H1 (cell line): ENCODE results near the gene NPIPB8. TPM values are rescaled to one million over a fixed set of nuclear protein-coding genes. Genes with fewer than 3 reads are reported as not detected.
"Not testable (repeated sequence)": the region's sequence is repeated elsewhere in the genome, so short reads cannot be mapped to it uniquely, and the experiment has no call there.

Experiments used
- CTCF ChIA-PET: fragments of 300-600 bp; sonication (Branson Sonifier 250); formaldehyde crosslinking; loops from one replicate; lab custom pipeline; 2021; ENCODE audit not compliant: partially characterized antibody; lab: Charles Lee
- POLR2A ChIA-PET: fragments of 300-600 bp; sonication (Branson Sonifier 250); formaldehyde crosslinking; loops from one replicate; lab custom pipeline; 2021; ENCODE audit warnings: inconsistent platforms; ENCODE audit not compliant: partially characterized antibody; lab: Charles Lee
- DNase-seq, 2 experiments: peaks; one replicate each; pipeline versions ENCODE4 v3.0.0 to v3.0.0-alpha.2; 2010 to 2022; ENCODE audit warnings: low spot score in 2 of 2, low read depth in 1 of 2, mixed read lengths in 1 of 2
- FAIRE-seq: peaks from 2 replicates; lab custom pipeline; 2011; peaks lifted over from hg19 to GRCh38; lab: Jason Lieb, UNC
- H2AFZ ChIP-seq: 2 replicates; pipeline ENCODE4 v1.8.1; 2012; ENCODE audit warnings: low read length, inconsistent platforms
- H2AK5ac ChIP-seq: 2 replicates; pipeline ENCODE4 v1.6.1; 2013; ENCODE audit warnings: low read depth, low read length
- H2BK120ac ChIP-seq: replicated peaks from 2 replicates; pipeline ENCODE3; 2013; ENCODE audit warnings: low read depth, low read length, inconsistent platforms
- H2BK12ac ChIP-seq: 2 replicates; pipeline ENCODE4 v1.6.1; 2013; ENCODE audit warnings: low read depth, low read length
- H2BK15ac ChIP-seq: 2 replicates; pipeline ENCODE4 v1.6.1; 2013; ENCODE audit warnings: low read length
- H2BK20ac ChIP-seq: 2 replicates; pipeline ENCODE4 v1.6.1; 2013; ENCODE audit warnings: low read length
- H2BK5ac ChIP-seq: 2 replicates; pipeline ENCODE4 v1.6.1; 2013; ENCODE audit warnings: low read depth, low read length
- H3K14ac ChIP-seq: 2 replicates; pipeline ENCODE4 v1.6.1; 2013; ENCODE audit warnings: inconsistent platforms; ENCODE audit not compliant: insufficient read length
- H3K18ac ChIP-seq: 2 replicates; pipeline ENCODE4 v1.6.1; 2013; ENCODE audit warnings: low read length; ENCODE audit errors: extremely low read depth
- H3K23ac ChIP-seq: 2 replicates; pipeline ENCODE4 v1.6.1; 2013; ENCODE audit warnings: inconsistent platforms; ENCODE audit not compliant: insufficient read length
- H3K23me2 ChIP-seq: 2 replicates; pipeline ENCODE4 v1.6.1; 2013; ENCODE audit warnings: low read depth, low read length
- H3K27ac ChIP-seq: 2 replicates; pipeline ENCODE4 v1.6.1; 2011; ENCODE audit warnings: low read depth, low read length, inconsistent platforms
- H3K27me3 ChIP-seq, 4 experiments: replicated peaks in 1 of 4; 1 replicate in 1 of 4; 2 replicates in 3 of 4; pipeline versions ENCODE4 v1.6.1 to v1.8.1; 2011 to 2013; ENCODE audit warnings: low read length in 3 of 4, mild to moderate bottlenecking in 3 of 4, inconsistent platforms in 2 of 4, mixed read lengths in 2 of 4, moderate library complexity in 1 of 4; ENCODE audit not compliant: control insufficient read depth in 3 of 4, insufficient read depth in 3 of 4; ENCODE audit errors: extremely low read depth in 1 of 4
- H3K36me3 ChIP-seq, 4 experiments: 2 replicates each; pipeline versions ENCODE4 v1.6.1 to v1.8.1; 2011 to 2013; ENCODE audit warnings: mild to moderate bottlenecking in 4 of 4, low read length in 3 of 4, moderate library complexity in 2 of 4, control low read depth in 1 of 4, inconsistent platforms in 1 of 4; ENCODE audit not compliant: insufficient read depth in 4 of 4, control insufficient read depth in 2 of 4
- H3K4ac ChIP-seq: replicated peaks from 2 replicates; pipeline ENCODE3; 2013; ENCODE audit warnings: low read length, low read depth, mixed read lengths, inconsistent platforms; ENCODE audit not compliant: insufficient read length
- H3K4me1 ChIP-seq, 4 experiments: replicated peaks in 1 of 4; 1 replicate in 1 of 4; 2 replicates in 3 of 4; pipeline versions ENCODE4 v1.6.1 to v1.8.1; 2011 to 2013; ENCODE audit warnings: low read length in 3 of 4, inconsistent platforms in 2 of 4, mixed read lengths in 1 of 4; ENCODE audit not compliant: insufficient read depth in 4 of 4, control insufficient read depth in 3 of 4
- H3K4me2 ChIP-seq, 2 experiments: 2 replicates each; pipeline versions ENCODE4 v1.6.1 to v1.8.1; 2011 to 2013; ENCODE audit warnings: low read depth in 2 of 2, low read length in 2 of 2, control low read depth in 1 of 2, inconsistent platforms in 1 of 2, mild to moderate bottlenecking in 1 of 2; ENCODE audit not compliant: insufficient read depth in 1 of 2
- H3K4me3 ChIP-seq, 4 experiments: fragments of 200-600, 300-600 bp in 1 of 4; sonication (generic), shearing (Covaris generic), sonication (Bioruptor Twin) in 1 of 4; 2 replicates each; pipeline versions ENCODE4 v1.5.1 to v1.8.1; 2011 to 2016; ENCODE audit warnings: low read length in 4 of 4, low read depth in 3 of 4, control low read depth in 2 of 4, inconsistent platforms in 2 of 4, mild to moderate bottlenecking in 2 of 4, mixed read lengths in 1 of 4, moderate library complexity in 1 of 4; ENCODE audit not compliant: insufficient read depth in 2 of 4; ENCODE audit errors: extremely low read depth in 1 of 4
- H3K56ac ChIP-seq: replicated peaks from 2 replicates; pipeline ENCODE3; 2013; ENCODE audit warnings: low read depth, mild to moderate bottlenecking, mixed read lengths, low read length, inconsistent platforms; ENCODE audit not compliant: insufficient read length
- H3K79me1 ChIP-seq: 2 replicates; pipeline ENCODE4 v1.6.1; 2013; ENCODE audit warnings: low read depth, low read length, control low read depth
- H3K79me2 ChIP-seq, 2 experiments: 2 replicates each; pipeline versions ENCODE4 v1.6.1 to v1.8.1; 2012 to 2013; ENCODE audit warnings: low read length in 2 of 2, mild to moderate bottlenecking in 2 of 2, inconsistent platforms in 1 of 2; ENCODE audit not compliant: insufficient read depth in 2 of 2, control insufficient read depth in 1 of 2
- H3K9ac ChIP-seq, 4 experiments: replicated peaks in 1 of 4; 1 replicate in 1 of 4; 2 replicates in 3 of 4; pipeline versions ENCODE4 v1.6.1 to v1.8.1; 2011 to 2013; ENCODE audit warnings: low read depth in 3 of 4, low read length in 3 of 4, control low read depth in 2 of 4, mild to moderate bottlenecking in 2 of 4, moderate library complexity in 2 of 4, inconsistent platforms in 1 of 4; ENCODE audit errors: extremely low read depth in 1 of 4
- H3K9me3 ChIP-seq, 2 experiments: 2 replicates each; pipeline versions ENCODE4 v1.6.1 to v1.8.1; 2012 to 2013; ENCODE audit warnings: mild to moderate bottlenecking in 2 of 2, moderate library complexity in 2 of 2, control low read depth in 1 of 2, inconsistent platforms in 1 of 2, low read depth in 1 of 2, low read length in 1 of 2, mixed read lengths in 1 of 2; ENCODE audit not compliant: insufficient read depth in 2 of 2
- H4K20me1 ChIP-seq, 2 experiments: replicated peaks in 1 of 2; 2 replicates each; pipeline versions ENCODE3 to v1.8.1; 2011 to 2013; ENCODE audit warnings: inconsistent platforms in 2 of 2, low read length in 2 of 2, mild to moderate bottlenecking in 1 of 2; ENCODE audit not compliant: insufficient read depth in 2 of 2, control insufficient read depth in 1 of 2
- H4K5ac ChIP-seq: 2 replicates; pipeline ENCODE4 v1.6.1; 2013; ENCODE audit warnings: low read length, low read depth, mixed read lengths, inconsistent platforms; ENCODE audit not compliant: insufficient read length
- H4K8ac ChIP-seq: 2 replicates; pipeline ENCODE4 v1.8.0; 2013; ENCODE audit warnings: mild to moderate bottlenecking, moderate library complexity, low read length, inconsistent platforms; ENCODE audit not compliant: insufficient read depth; ENCODE audit errors: extremely low read depth
- H4K91ac ChIP-seq: replicated peaks from 2 replicates; pipeline ENCODE3; 2013; ENCODE audit warnings: low read length, mixed read lengths, inconsistent platforms; ENCODE audit not compliant: insufficient read length
- WGBS, 2 experiments: shearing (Covaris generic) in 1 of 2; methylation state at CpG; one replicate each; pipeline versions ENCODE4 v1.1.6 to v1.1.7; 2013 to 2015; ENCODE audit warnings: low lambda C conversion rate in 2 of 2, mixed read lengths in 2 of 2, inconsistent platforms in 1 of 2, low coverage in 1 of 2, missing lambda C conversion rate in 1 of 2; ENCODE audit not compliant: insufficient replicate concordance in 2 of 2, insufficient coverage in 1 of 2, insufficient read length in 1 of 2; ENCODE audit errors: extremely low coverage in 1 of 2, missing lambda C conversion rate in 1 of 2; 5-methylcytosine and 5-hydroxymethylcytosine counted together
- polyA plus RNA-seq, 7 experiments: library from polyadenylated mRNA; depleted of rRNA in 3 of 7; stranded (reverse) in 5 of 7; unstranded in 2 of 7; fragments of >200 nt in 5 of 7; fragments of 200-250 nt in 2 of 7; gene quantifications; 1 replicate in 5 of 7; 2 replicates in 1 of 7; 4 replicates in 1 of 7; pipeline versions ENCODE4 v1.2.1 to v1.2.3, GENCODE V29; 2011 to 2013; ENCODE audit warnings: missing spikeins in 2 of 7, mixed read lengths in 2 of 7
- total RNA-seq: library from RNA; stranded (reverse); fragmentation: NEBNext Ultra II Directional; extraction: Animal tissue kit (Norgen Biotek cat#: 25700); gene quantifications from 2 replicates; pipeline ENCODE4 v1.2.1, GENCODE V29; 2021

NPIPB8 gene
- total and polyA plus RNA-seq, 2 of the 8 experiments (the other 6 are each of a cell fraction or from before 2014, with no cell fraction given), result 0.05 TPM; not detected in 1

DNA sequence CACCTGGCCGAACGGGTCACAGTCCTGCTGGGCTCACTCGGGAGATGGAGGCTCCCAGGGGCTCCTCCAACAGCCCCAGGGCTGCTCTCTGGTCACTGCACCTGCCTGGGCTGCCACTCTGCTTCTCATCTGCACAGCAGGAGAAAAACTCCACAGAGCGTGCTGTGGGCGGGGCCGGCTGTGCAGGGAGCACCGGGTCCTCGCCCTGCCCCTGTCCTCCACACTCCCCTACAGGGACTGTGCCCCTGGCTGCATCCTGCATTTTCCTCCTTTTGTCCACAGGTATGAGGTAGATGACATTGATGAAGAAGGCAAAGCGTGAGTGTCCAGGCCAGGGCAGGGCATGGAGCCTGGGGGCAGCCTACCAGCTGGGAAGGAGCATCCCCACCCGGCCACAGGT, 35.8 kb upstream of the NPIPB8 start:
- FAIRE-seq, H4K5ac ChIP-seq, H2AFZ ChIP-seq, H3K79me2 ChIP-seq, H2BK15ac ChIP-seq, H3K4ac ChIP-seq, H3K18ac ChIP-seq, H3K9me3 ChIP-seq, H4K8ac ChIP-seq, H2BK20ac ChIP-seq, H4K20me1 ChIP-seq, H2BK120ac ChIP-seq, H3K14ac ChIP-seq, H3K4me2 ChIP-seq, H2AK5ac ChIP-seq, H3K23ac ChIP-seq, H3K36me3 ChIP-seq, DNase-seq, H3K27ac ChIP-seq, CTCF ChIA-PET, H3K79me1 ChIP-seq, H3K27me3 ChIP-seq, H2BK12ac ChIP-seq, H3K4me1 ChIP-seq, H3K23me2 ChIP-seq, H2BK5ac ChIP-seq, H3K4me3 ChIP-seq, H3K56ac ChIP-seq, H4K91ac ChIP-seq, H3K9ac ChIP-seq: not testable (repeated sequence)
- 20% methylated on average over 1 of the region's 10 CpGs; no CpG with 5 or more reads in 1 of the 2 experiments for WGBS, 2 experiments
- POLR2A ChIA-PET, result interaction anchor here (0.6 kb wide), 1 partner anchor 115 kb away, joined by 3 read pairs; no protein-coding TSS in a partner anchor
